Measurements from ENCODE around the gene GRM1.
"Not testable (repeated sequence)": the region's sequence is repeated elsewhere in the genome, so short reads cannot be mapped to it uniquely, and the experiment has no call there.

The GRM1 gene

DNA sequence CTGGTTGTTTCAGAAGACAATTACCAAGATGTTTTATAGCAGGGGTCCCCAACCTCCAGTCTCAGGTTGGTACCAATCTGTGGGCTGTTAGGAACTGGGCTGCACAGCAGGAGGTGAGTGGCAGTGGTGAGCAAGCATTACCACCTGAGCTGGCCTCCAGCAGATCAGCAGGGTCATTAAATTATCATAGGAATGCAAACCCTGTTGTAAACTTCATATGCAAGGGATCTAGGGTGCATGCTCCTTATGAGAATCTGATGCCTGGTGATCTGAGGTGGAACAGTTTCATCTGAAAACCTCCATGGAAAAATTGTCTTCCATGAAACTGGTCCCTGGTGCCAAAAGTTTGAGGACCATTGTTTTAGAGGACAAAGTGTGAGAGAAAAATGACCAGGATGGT is 240.6 kb downstream of the GRM1 start:
- no peak for DNase-seq (ENCODE audit: extremely low read depth, low read depth)
- H3K4me3 ChIP-seq (replicated peaks; ENCODE audit: low read depth, low read length): no peak overlapping the region
- TF ChIP-seq CTCF (IDR thresholded peaks at IDR 0.05; ENCODE audit: low read depth, low read length, missing control alignments): no peak

DNA sequence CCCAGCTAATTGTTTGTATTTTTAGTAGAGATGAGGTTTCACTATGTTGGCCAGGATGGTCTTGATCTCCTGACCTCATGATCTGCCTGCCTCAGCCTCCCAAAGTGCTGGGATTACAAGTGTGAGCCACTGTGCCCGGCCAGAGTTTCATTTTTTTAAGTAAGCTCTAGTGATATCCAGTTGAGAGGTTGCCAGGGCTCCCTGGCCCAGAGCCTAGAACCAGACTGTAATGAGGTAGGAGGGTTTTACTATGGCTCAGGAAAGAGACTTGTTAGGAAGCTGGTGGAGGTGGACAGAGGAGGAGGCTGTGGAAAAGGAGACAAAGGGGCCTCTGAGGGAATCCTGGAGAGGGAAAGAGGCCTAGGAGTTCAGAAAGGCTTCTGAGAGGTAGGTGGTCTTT is 242.3 kb downstream of the GRM1 start:
- DNase-seq (ENCODE audit: extremely low read depth, low read depth): peak; percentile 14
- not testable (repeated sequence) for H3K4me3 ChIP-seq (replicated peaks; ENCODE audit: low read depth, low read length)

DNA sequence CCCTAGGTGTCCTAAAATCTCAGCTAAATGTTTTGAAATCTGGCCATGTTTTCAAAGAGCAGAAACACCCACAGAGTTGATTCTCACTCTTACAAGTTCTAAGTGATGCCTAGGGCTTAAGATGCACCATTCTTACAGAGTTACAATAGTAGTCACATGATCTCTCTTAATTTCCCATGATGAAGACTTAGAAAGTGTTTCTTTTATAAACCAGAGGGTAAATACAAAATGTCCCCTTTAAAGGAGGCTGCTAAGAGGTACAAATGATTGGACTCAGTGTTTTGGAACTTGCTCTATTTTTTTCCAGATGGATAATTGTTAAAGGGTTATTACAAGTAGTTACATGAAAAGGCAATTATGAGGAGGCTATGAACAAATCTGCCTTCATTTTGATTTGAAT is 244.6 kb downstream of the GRM1 start:
- DNase-seq (ENCODE audit: extremely low read depth, low read depth): no peak
- H3K4me3 ChIP-seq (replicated peaks; ENCODE audit: low read depth, low read length): no peak overlapping the region
- TF ChIP-seq CTCF (IDR thresholded peaks at IDR 0.05; ENCODE audit: low read depth, low read length, missing control alignments): no peak

GRCh38 chr6:146277142-146277541 is 248.3 kb downstream of the GRM1 start:
- no peak overlapping the region for H3K4me3 ChIP-seq (replicated peaks; ENCODE audit: low read depth, low read length)
- no peak for DNase-seq (ENCODE audit: extremely low read depth, low read depth)
- no peak for TF ChIP-seq CTCF (IDR thresholded peaks at IDR 0.05; ENCODE audit: low read depth, low read length, missing control alignments)

- no peak for DNase-seq (ENCODE audit: extremely low read depth, low read depth)
- no peak for TF ChIP-seq CTCF (IDR thresholded peaks at IDR 0.05; ENCODE audit: low read depth, low read length, missing control alignments)
- no peak overlapping the region for H3K4me3 ChIP-seq (replicated peaks; ENCODE audit: low read depth, low read length)
Measured at GRCh38 chr6:146281651-146282362, 252.9 kb downstream of the GRM1 start.

- DNase-seq (ENCODE audit: extremely low read depth, low read depth): no peak
- no peak for TF ChIP-seq CTCF (IDR thresholded peaks at IDR 0.05; ENCODE audit: low read depth, low read length, missing control alignments)
- H3K4me3 ChIP-seq (replicated peaks; ENCODE audit: low read depth, low read length): no peak overlapping the region
Measured at GRCh38 chr6:146282837-146283236, 254.0 kb downstream of the GRM1 start.

- DNase-seq (ENCODE audit: extremely low read depth, low read depth): no peak
- no peak for TF ChIP-seq CTCF (IDR thresholded peaks at IDR 0.05; ENCODE audit: low read depth, low read length, missing control alignments)
Measured at GRCh38 chr6:146284311-146284710, 255.4 kb downstream of the GRM1 start.

More at GRCh38 chr6:146284311-146284710, 255.4 kb downstream of the GRM1 start:
- H3K4me3 ChIP-seq (replicated peaks; ENCODE audit: low read depth, low read length): no peak overlapping the region
